ENCODE data around the gene EXOC6B.

DNA sequence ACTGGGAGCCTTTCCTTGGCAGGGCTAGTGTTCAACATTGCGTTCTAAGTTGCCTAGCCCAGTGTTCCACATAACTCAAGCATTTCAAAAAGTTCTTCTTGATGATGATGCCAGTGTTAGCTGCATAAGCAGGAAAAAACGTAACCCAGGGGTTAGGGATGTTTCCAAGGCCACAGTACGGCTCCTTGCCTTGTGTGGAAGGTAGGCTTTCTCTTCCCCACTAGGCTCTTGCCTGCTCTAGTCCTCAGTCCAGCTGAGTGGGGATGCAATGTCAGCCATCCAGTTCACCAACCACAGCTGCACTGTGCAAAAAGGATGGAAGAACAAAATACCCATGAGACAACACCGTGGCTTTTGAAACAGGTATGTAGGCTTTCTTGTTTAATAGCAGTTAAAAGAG is 650.2 kb downstream of the EXOC6B start:
- no peak for TF ChIP-seq TAF1 (IDR thresholded peaks at IDR 0.05; ENCODE audit: low read depth)
- TF ChIP-seq EP300 (IDR thresholded peaks at IDR 0.05; ENCODE audit: borderline replicate concordance) = no peak
- no peak for TF ChIP-seq TEAD4 (IDR thresholded peaks at IDR 0.05)
- TF ChIP-seq CREB1 (IDR thresholded peaks at IDR 0.05; ENCODE audit: low read depth) = no peak
- no peak for TF ChIP-seq EGR1 (IDR thresholded peaks at IDR 0.05)
- TF ChIP-seq RAD21 (IDR thresholded peaks at IDR 0.05; ENCODE audit: low read depth) = no peak
- TF ChIP-seq, protein P1, sequence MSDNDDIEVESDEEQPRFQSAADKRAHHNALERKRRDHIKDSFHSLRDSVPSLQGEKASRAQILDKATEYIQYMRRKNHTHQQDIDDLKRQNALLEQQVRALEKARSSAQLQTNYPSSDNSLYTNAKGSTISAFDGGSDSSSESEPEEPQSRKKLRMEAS (IDR thresholded peaks at IDR 0.05) = no peak
- TF ChIP-seq FOXM1 (IDR thresholded peaks at IDR 0.05; ENCODE audit: borderline replicate concordance, low read depth) = no peak
- TF ChIP-seq, protein P2, sequence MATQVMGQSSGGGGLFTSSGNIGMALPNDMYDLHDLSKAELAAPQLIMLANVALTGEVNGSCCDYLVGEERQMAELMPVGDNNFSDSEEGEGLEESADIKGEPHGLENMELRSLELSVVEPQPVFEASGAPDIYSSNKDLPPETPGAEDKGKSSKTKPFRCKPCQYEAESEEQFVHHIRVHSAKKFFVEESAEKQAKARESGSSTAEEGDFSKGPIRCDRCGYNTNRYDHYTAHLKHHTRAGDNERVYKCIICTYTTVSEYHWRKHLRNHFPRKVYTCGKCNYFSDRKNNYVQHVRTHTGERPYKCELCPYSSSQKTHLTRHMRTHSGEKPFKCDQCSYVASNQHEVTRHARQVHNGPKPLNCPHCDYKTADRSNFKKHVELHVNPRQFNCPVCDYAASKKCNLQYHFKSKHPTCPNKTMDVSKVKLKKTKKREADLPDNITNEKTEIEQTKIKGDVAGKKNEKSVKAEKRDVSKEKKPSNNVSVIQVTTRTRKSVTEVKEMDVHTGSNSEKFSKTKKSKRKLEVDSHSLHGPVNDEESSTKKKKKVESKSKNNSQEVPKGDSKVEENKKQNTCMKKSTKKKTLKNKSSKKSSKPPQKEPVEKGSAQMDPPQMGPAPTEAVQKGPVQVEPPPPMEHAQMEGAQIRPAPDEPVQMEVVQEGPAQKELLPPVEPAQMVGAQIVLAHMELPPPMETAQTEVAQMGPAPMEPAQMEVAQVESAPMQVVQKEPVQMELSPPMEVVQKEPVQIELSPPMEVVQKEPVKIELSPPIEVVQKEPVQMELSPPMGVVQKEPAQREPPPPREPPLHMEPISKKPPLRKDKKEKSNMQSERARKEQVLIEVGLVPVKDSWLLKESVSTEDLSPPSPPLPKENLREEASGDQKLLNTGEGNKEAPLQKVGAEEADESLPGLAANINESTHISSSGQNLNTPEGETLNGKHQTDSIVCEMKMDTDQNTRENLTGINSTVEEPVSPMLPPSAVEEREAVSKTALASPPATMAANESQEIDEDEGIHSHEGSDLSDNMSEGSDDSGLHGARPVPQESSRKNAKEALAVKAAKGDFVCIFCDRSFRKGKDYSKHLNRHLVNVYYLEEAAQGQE (IDR thresholded peaks at IDR 0.05; ENCODE audit: low read depth) = no peak
- TF ChIP-seq, protein P3, sequence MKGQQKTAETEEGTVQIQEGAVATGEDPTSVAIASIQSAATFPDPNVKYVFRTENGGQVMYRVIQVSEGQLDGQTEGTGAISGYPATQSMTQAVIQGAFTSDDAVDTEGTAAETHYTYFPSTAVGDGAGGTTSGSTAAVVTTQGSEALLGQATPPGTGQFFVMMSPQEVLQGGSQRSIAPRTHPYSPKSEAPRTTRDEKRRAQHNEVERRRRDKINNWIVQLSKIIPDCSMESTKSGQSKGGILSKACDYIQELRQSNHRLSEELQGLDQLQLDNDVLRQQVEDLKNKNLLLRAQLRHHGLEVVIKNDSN (IDR thresholded peaks at IDR 0.05) = no peak
- TF ChIP-seq CEBPB (IDR thresholded peaks at IDR 0.05) = no peak
- no peak for TF ChIP-seq YY1 (IDR thresholded peaks at IDR 0.05; ENCODE audit: low read depth)
- TF ChIP-seq NFIC (IDR thresholded peaks at IDR 0.05) = no peak
